ENCODE data around the gene TMEM81.
A peak's percentile ranks its signal among the peaks of the same experiment; 100 is the strongest.

Gene TMEM81

GRCh38 chr1:205064301-205064700 is 20.0 kb downstream of the TMEM81 start:
- DNase-seq, result peak in 7 of 42 donors; percentile 3 to 24 (median 10)
- intact Hi-C loops (cut with DNase I), result no loop called here

- DNase-seq, result no peak
- intact Hi-C loops (cut with DNase I), result no loop called here
These were observed 21.4 kb downstream of the TMEM81 start for GRCh38 chr1:205062895-205063294.

- intact Hi-C loops (cut with DNase I), result no loop called here
- DNase-seq, result peak in 4 of 42 donors; percentile 8 to 19 (median 16)
These were observed 21.9 kb downstream of the TMEM81 start for GRCh38 chr1:205062319-205062718.

GRCh38 chr1:205061665-205062069 is 22.6 kb downstream of the TMEM81 start:
- intact Hi-C loops (cut with DNase I), result loop anchor here (2.0 kb wide), 1 partner anchor 73 kb away; no protein-coding TSS in a partner anchor
- peak; percentile 63 to 95 (median 88) for DNase-seq

- intact Hi-C loops (cut with DNase I), result loop anchor here (2.0 kb wide), 1 partner anchor 72 kb away; no protein-coding TSS in a partner anchor
- DNase-seq, result peak in 1 of 42 donors; percentile 20
These were observed 23.0 kb downstream of the TMEM81 start for GRCh38 chr1:205061227-205061626.

- DNase-seq, result peak in 1 of 42 donors; percentile 14
- intact Hi-C loops (cut with DNase I), result loop anchor here (2.0 kb wide), 1 partner anchor 72 kb away; no protein-coding TSS in a partner anchor
These were observed 23.5 kb downstream of the TMEM81 start for GRCh38 chr1:205060746-205061145.

- no peak for DNase-seq
- intact Hi-C loops (cut with DNase I), result loop anchor here (2.0 kb wide), 1 partner anchor 71 kb away; no protein-coding TSS in a partner anchor
These were observed 24.6 kb downstream of the TMEM81 start for GRCh38 chr1:205059660-205060059.

GRCh38 chr1:205058853-205059252 is 25.4 kb downstream of the TMEM81 start:
- DNase-seq, result no peak
- intact Hi-C loops (cut with DNase I), result no loop called here

- intact Hi-C loops (cut with DNase I), result no loop called here
- DNase-seq, result no peak
These were observed 26.3 kb downstream of the TMEM81 start for GRCh38 chr1:205057808-205058575.

- intact Hi-C loops (cut with DNase I), result no loop called here
- no peak for DNase-seq
These were observed 27.2 kb downstream of the TMEM81 start for GRCh38 chr1:205056956-205057568.

GRCh38 chr1:205056188-205056611 is 28.1 kb downstream of the TMEM81 start:
- DNase-seq, result peak in 1 of 42 donors; percentile 60
- intact Hi-C loops (cut with DNase I), result no loop called here

- intact Hi-C loops (cut with DNase I), result no loop called here
- DNase-seq, result no peak
These were observed 30.2 kb downstream of the TMEM81 start for GRCh38 chr1:205054013-205054412.

GRCh38 chr1:205053296-205053695 is 31.0 kb downstream of the TMEM81 start:
- no peak for DNase-seq
- intact Hi-C loops (cut with DNase I), result no loop called here

- intact Hi-C loops (cut with DNase I), result no loop called here
- DNase-seq, result no peak
These were observed 31.6 kb downstream of the TMEM81 start for GRCh38 chr1:205052690-205053089.

GRCh38 chr1:205049479-205049878 is 34.8 kb downstream of the TMEM81 start:
- intact Hi-C loops (cut with DNase I), result no loop called here

GRCh38 chr1:205048382-205048781 is 35.9 kb downstream of the TMEM81 start:
- intact Hi-C loops (cut with DNase I), result no loop called here
- DNase-seq, result peak; percentile 81 to 97 (median 92)

More at GRCh38 chr1:205049479-205049878, 34.8 kb downstream of the TMEM81 start:
- peak in 40 of 42 donors; percentile 37 to 89 (median 68) for DNase-seq

- DNase-seq, result peak in 19 of 42 donors; percentile 29 to 78 (median 51)
- intact Hi-C loops (cut with DNase I), result no loop called here
These were observed 36.5 kb downstream of the TMEM81 start for GRCh38 chr1:205047764-205048231.

GRCh38 chr1:205046870-205047269 is 37.4 kb downstream of the TMEM81 start:
- intact Hi-C loops (cut with DNase I), result no loop called here
- DNase-seq, result peak; percentile 61 to 90 (median 81)

GRCh38 chr1:205045146-205045545 is 39.1 kb downstream of the TMEM81 start:
- peak in 3 of 42 donors; percentile 36 to 59 (median 45) for DNase-seq
- intact Hi-C loops (cut with DNase I), result no loop called here

GRCh38 chr1:205044741-205045140 is 39.5 kb downstream of the TMEM81 start:
- intact Hi-C loops (cut with DNase I), result no loop called here
- DNase-seq, result no peak
